H1 (cell line): Measurements from ENCODE around the gene PSMD3. TPM values are rescaled to one million over a fixed set of nuclear protein-coding genes. Genes with fewer than 3 reads are reported as not detected.

ENCODE experiments used
- CHD2 ChIP-seq: IDR thresholded peaks from 2 replicates; pipeline ENCODE4 v1.6.1; 2012; ENCODE audit warnings: low read length, improper control_type of control experiment
- CHD7 ChIP-seq: fragments of 300-600 bp; sonication (generic); IDR thresholded peaks from 2 replicates; pipeline ENCODE4 v1.7.1; 2012; ENCODE audit warnings: low read length, moderate library complexity, mild to moderate bottlenecking, inconsistent platforms; ENCODE audit not compliant: insufficient replicate concordance
- polyA plus RNA-seq, 7 experiments: library from polyadenylated mRNA; depleted of rRNA in 3 of 7; stranded (reverse) in 5 of 7; unstranded in 2 of 7; fragments of >200 nt in 5 of 7; fragments of 200-250 nt in 2 of 7; gene quantifications; 1 replicate in 5 of 7; 2 replicates in 1 of 7; 4 replicates in 1 of 7; pipeline versions ENCODE4 v1.2.1 to v1.2.3, GENCODE V29; 2011 to 2013; ENCODE audit warnings: missing spikeins in 2 of 7, mixed read lengths in 2 of 7
- total RNA-seq: library from RNA; stranded (reverse); fragmentation: NEBNext Ultra II Directional; extraction: Animal tissue kit (Norgen Biotek cat#: 25700); gene quantifications from 2 replicates; pipeline ENCODE4 v1.2.1, GENCODE V29; 2021

The PSMD3 gene
- total and polyA plus RNA-seq, 2 of the 8 experiments (the other 6 are each of a cell fraction or from before 2014, with no cell fraction given) = 151 to 198 TPM

DNA sequence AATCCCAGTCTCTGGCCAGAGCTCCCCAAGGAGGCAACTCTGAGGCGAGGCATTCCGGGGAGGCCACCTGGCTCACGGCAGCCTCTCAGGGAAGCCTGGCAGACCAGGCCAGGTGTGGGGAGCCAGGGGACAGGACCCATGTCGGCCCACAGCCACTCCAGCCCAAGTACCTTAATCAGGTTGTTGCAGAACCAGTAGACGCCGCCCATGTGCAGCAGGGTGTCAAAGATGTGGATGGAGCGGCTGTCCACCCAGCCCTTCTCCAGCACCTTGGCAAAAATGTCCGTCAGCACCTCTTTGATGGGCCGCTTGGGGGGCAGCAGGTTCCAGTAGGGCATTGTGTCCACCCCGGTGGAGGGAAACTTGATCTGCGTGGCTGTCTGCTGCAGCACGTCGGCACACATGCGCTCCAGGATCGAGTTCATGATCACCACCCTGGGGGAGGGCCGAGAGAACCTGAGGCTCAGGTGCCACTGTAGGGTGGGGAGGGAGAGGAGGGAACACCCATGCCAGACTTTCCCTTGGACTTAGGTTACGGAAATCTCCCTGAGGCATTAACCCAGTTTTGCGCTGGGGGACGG lies 42.4 kb downstream of the PSMD3 start (continued):
- TF ChIP-seq CHD7 = no peak
- TF ChIP-seq CHD2 = no peak
- TF ChIP-seq, all 59 proteins: peak for 0
